H9 (cell line): ENCODE data around the gene RABGAP1L. TPM values are rescaled to one million over a fixed set of nuclear protein-coding genes. Genes with fewer than 3 reads are reported as not detected.

Experiments
- DNase-seq: peaks from one replicate; pipeline ENCODE4 v3.0.0-alpha.2; 2017
- H2AFZ ChIP-seq: one replicate; pipeline ENCODE4 v1.6.1; 2013; ENCODE audit warnings: mild to moderate bottlenecking, low read length, control low read depth, moderate library complexity
- H2AK5ac ChIP-seq: 2 replicates; pipeline ENCODE4 v1.6.1; 2013; ENCODE audit warnings: low read length, control low read depth, mixed read lengths; ENCODE audit not compliant: insufficient read length
- H2BK120ac ChIP-seq: one replicate; pipeline ENCODE4 v1.6.1; 2013; ENCODE audit warnings: low read depth, mild to moderate bottlenecking, low read length, control low read depth, inconsistent platforms; ENCODE audit not compliant: poor library complexity, severe bottlenecking
- H2BK12ac ChIP-seq: 2 replicates; pipeline ENCODE4 v1.6.1; 2013; ENCODE audit warnings: low read length, control low read depth, mixed read lengths, low read depth; ENCODE audit not compliant: insufficient read length
- H2BK15ac ChIP-seq: 2 replicates; pipeline ENCODE4 v1.6.1; 2013; ENCODE audit warnings: low read depth, low read length, control low read depth
- H2BK20ac ChIP-seq: one replicate; pipeline ENCODE4 v1.6.1; 2013; ENCODE audit warnings: low read depth, mild to moderate bottlenecking, low read length, control low read depth, inconsistent platforms; ENCODE audit not compliant: poor library complexity, severe bottlenecking
- H2BK5ac ChIP-seq: 2 replicates; pipeline ENCODE4 v1.6.1; 2013; ENCODE audit warnings: low read length, control low read depth, mixed read lengths; ENCODE audit not compliant: insufficient read length
- H3K14ac ChIP-seq: 2 replicates; pipeline ENCODE4 v1.6.1; 2013; ENCODE audit warnings: low read length, control low read depth; ENCODE audit not compliant: insufficient read depth
- H3K18ac ChIP-seq: 2 replicates; pipeline ENCODE4 v1.6.1; 2013; ENCODE audit warnings: low read depth, mild to moderate bottlenecking, mixed read lengths, low read length, control low read depth; ENCODE audit not compliant: insufficient read length
- H3K23ac ChIP-seq: 2 replicates; pipeline ENCODE4 v1.6.1; 2013; ENCODE audit warnings: low read length, control low read depth, mixed read lengths, low read depth; ENCODE audit not compliant: insufficient read length
- H3K23me2 ChIP-seq: 2 replicates; pipeline ENCODE4 v1.6.1; 2013; ENCODE audit warnings: low read depth, mild to moderate bottlenecking, mixed read lengths, low read length, control low read depth; ENCODE audit not compliant: insufficient read length, poor library complexity, severe bottlenecking
- H3K27ac ChIP-seq: 2 replicates; pipeline ENCODE4 v1.5.1; 2013; ENCODE audit warnings: low read length, control low read depth, mixed read lengths, low read depth; ENCODE audit not compliant: insufficient read length
- H3K27me3 ChIP-seq: 2 replicates; pipeline ENCODE4 v1.6.1; 2013; ENCODE audit warnings: low read length, control low read depth, inconsistent platforms; ENCODE audit not compliant: insufficient read depth
- H3K4ac ChIP-seq: 2 replicates; pipeline ENCODE4 v1.6.1; 2013; ENCODE audit warnings: low read depth, mild to moderate bottlenecking, control low read depth, inconsistent platforms, low read length, moderate library complexity
- H3K4me1 ChIP-seq: 2 replicates; pipeline ENCODE4 v1.6.1; 2013; ENCODE audit warnings: low read length, control low read depth, inconsistent platforms; ENCODE audit not compliant: insufficient read depth
- H3K4me2 ChIP-seq: 2 replicates; pipeline ENCODE4 v1.6.1; 2013; ENCODE audit warnings: low read length, control low read depth, mixed read lengths; ENCODE audit not compliant: insufficient read length, insufficient read depth
- H3K56ac ChIP-seq: 2 replicates; pipeline ENCODE4 v1.6.1; 2013; ENCODE audit warnings: low read depth, mild to moderate bottlenecking, mixed read lengths, low read length, control low read depth; ENCODE audit not compliant: insufficient read length
- H3K79me1 ChIP-seq: 2 replicates; pipeline ENCODE4 v1.6.1; 2013; ENCODE audit warnings: low read depth, mild to moderate bottlenecking, moderate library complexity, low read length, control low read depth, inconsistent platforms; ENCODE audit not compliant: insufficient read depth, poor library complexity, severe bottlenecking
- H3K79me2 ChIP-seq: 2 replicates; pipeline ENCODE4 v1.6.1; 2013; ENCODE audit warnings: low read length, control low read depth, inconsistent platforms; ENCODE audit not compliant: insufficient read depth
- H3K9ac ChIP-seq: 2 replicates; pipeline ENCODE4 v1.6.1; 2013; ENCODE audit warnings: low read length, control low read depth, mixed read lengths; ENCODE audit not compliant: insufficient read length; ENCODE audit errors: extremely low read depth
- H3K9me3 ChIP-seq: one replicate; pipeline ENCODE4 v1.6.1; 2013; ENCODE audit warnings: low read depth, low read length, inconsistent platforms; ENCODE audit not compliant: control insufficient read depth
- H3T11ph ChIP-seq: one replicate; pipeline ENCODE4 v1.6.1; 2013; ENCODE audit warnings: mild to moderate bottlenecking, low read length, control low read depth, inconsistent platforms
- H4K20me1 ChIP-seq: one replicate; pipeline ENCODE4 v1.6.1; 2013; ENCODE audit not compliant: control insufficient read depth, insufficient read length, insufficient read depth
- H4K5ac ChIP-seq: 2 replicates; pipeline ENCODE4 v1.6.1; 2013; ENCODE audit warnings: low read depth, mild to moderate bottlenecking, mixed read lengths, low read length, control low read depth; ENCODE audit not compliant: insufficient read length
- H4K8ac ChIP-seq: replicated peaks from 2 replicates; pipeline ENCODE4 v1.6.1; 2013; ENCODE audit warnings: low read length, control low read depth, mixed read lengths, low read depth; ENCODE audit not compliant: insufficient read length
- H4K91ac ChIP-seq: 2 replicates; pipeline ENCODE4 v1.6.1; 2013; ENCODE audit warnings: low read depth, mild to moderate bottlenecking, moderate library complexity, mixed read lengths, low read length, control low read depth; ENCODE audit not compliant: insufficient read length
- H3K27ac Mint-ChIP-seq, 3 experiments: 2 replicates in 2 of 3; 3 replicates in 1 of 3; pipeline ENCODE4 v1.8.0; 2020 to 2021; ENCODE audit warnings: mixed read lengths in 3 of 3, mild to moderate bottlenecking in 1 of 3, moderate library complexity in 1 of 3
- H3K27me3 Mint-ChIP-seq: 2 replicates; pipeline ENCODE4 v1.8.0; 2021; ENCODE audit warnings: low read depth, mild to moderate bottlenecking, moderate library complexity, mixed read lengths
- H3K36me3 Mint-ChIP-seq, 3 experiments: 2 replicates in 2 of 3; 3 replicates in 1 of 3; pipeline ENCODE4 v1.8.0; 2020 to 2021; ENCODE audit warnings: low read depth in 3 of 3, mixed read lengths in 3 of 3; ENCODE audit not compliant: insufficient read depth in 1 of 3
- H3K4me1 Mint-ChIP-seq, 2 experiments: 2 replicates each; pipeline ENCODE4 v1.8.0; 2020; ENCODE audit warnings: mixed read lengths in 2 of 2
- H3K4me3 Mint-ChIP-seq, 2 experiments: 2 replicates in 1 of 2; 3 replicates in 1 of 2; pipeline ENCODE4 v1.8.0; 2020 to 2021; ENCODE audit warnings: mild to moderate bottlenecking in 2 of 2, mixed read lengths in 2 of 2, moderate library complexity in 1 of 2
- H3K9me3 Mint-ChIP-seq, 2 experiments: 2 replicates in 1 of 2; 3 replicates in 1 of 2; pipeline ENCODE4 v1.8.0; 2020; ENCODE audit warnings: mild to moderate bottlenecking in 2 of 2, mixed read lengths in 2 of 2, moderate library complexity in 1 of 2
- WGBS: extraction: QIAGEN DNeasy Blood & Tissue Kit; methylation state at CpG from one replicate; pipeline ENCODE4 v1.1.7; 2013; ENCODE audit warnings: missing lambda C conversion rate, low lambda C conversion rate, mixed read lengths; ENCODE audit not compliant: insufficient read length; ENCODE audit errors: extremely low coverage; 5-methylcytosine and 5-hydroxymethylcytosine counted together
- total RNA-seq: library from RNA; stranded (reverse); gene quantifications from 2 replicates; pipeline ENCODE4 v1.2.1, GENCODE V29; 2021
- TF ChIP-seq, protein P1 (sequence below): fragments of 200-600 bp; sonication (generic); conservative IDR thresholded peaks from 3 replicates; pipeline ENCODE4 v1.8.0; 2021; ENCODE audit warnings: antibody characterized with exemption, mild to moderate bottlenecking

The RABGAP1L gene
- total RNA-seq, 1 experiment from 2014 or later, result 147 TPM

DNA sequence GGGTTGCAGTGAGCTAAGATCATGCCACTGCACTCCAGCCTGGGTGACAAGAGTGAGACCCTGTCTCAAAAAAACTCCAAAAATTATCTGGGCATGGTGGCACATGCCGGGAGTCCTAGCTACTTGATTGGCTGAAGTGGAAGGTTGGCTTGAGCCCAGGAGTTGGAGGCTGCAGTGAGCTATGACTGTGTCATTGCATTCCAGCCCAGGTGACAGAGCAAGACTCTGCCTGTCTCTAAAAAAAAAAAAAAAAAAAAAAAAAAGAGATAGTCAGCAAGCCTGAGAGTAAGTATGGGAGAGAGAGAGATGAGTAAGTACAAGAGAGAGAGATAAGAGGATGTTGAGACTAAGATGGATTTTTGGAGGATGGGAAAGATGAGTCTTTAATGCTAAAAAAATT lies 659.6 kb downstream of the RABGAP1L start:
- Mint-ChIP-seq H3K4me1 (peaks cover 14% of the 10 kb centered on the region in 2 experiments), H3K27me3 (no peaks in the 10 kb centered on the region), H3K9me3 (no peaks in the 10 kb centered on the region), H3K4me3 (no peak overlapping the region), H3K27ac (no peak overlapping the region), H3K36me3 (no peaks in the 10 kb centered on the region)
- Histone ChIP-seq H4K91ac (no peak overlapping the region), H3K23me2 (no peaks in the 10 kb centered on the region), H2AFZ (no peak overlapping the region), H3K79me1 (no peaks in the 10 kb centered on the region), H4K5ac (no peak overlapping the region), H3T11ph (no peak overlapping the region), H4K20me1 (no peaks in the 10 kb centered on the region), H3K27me3 (no peaks in the 10 kb centered on the region), H2BK15ac (no peak overlapping the region), H2BK12ac (no peak overlapping the region), H2BK5ac (no peak overlapping the region), H3K27ac (no peak overlapping the region), H2BK120ac (no peak overlapping the region), H3K4me2 (no peak overlapping the region), H3K9me3 (no peaks in the 10 kb centered on the region), H2BK20ac (no peak overlapping the region), H3K9ac (no peak overlapping the region), H4K8ac (no peak overlapping the region), H3K4ac (no peak overlapping the region), H3K79me2 (no peaks in the 10 kb centered on the region), H3K56ac (no peak overlapping the region), H3K14ac (no peak overlapping the region), H3K23ac (no peak overlapping the region), H3K4me1 (no peaks in the 10 kb centered on the region; the same call in 1 of the 2 replicates), H2AK5ac (no peak overlapping the region), H3K18ac (no peak overlapping the region)
- WGBS, result no CpG with 5 or more reads among the region's 1 CpG
- TF ChIP-seq, protein P1, sequence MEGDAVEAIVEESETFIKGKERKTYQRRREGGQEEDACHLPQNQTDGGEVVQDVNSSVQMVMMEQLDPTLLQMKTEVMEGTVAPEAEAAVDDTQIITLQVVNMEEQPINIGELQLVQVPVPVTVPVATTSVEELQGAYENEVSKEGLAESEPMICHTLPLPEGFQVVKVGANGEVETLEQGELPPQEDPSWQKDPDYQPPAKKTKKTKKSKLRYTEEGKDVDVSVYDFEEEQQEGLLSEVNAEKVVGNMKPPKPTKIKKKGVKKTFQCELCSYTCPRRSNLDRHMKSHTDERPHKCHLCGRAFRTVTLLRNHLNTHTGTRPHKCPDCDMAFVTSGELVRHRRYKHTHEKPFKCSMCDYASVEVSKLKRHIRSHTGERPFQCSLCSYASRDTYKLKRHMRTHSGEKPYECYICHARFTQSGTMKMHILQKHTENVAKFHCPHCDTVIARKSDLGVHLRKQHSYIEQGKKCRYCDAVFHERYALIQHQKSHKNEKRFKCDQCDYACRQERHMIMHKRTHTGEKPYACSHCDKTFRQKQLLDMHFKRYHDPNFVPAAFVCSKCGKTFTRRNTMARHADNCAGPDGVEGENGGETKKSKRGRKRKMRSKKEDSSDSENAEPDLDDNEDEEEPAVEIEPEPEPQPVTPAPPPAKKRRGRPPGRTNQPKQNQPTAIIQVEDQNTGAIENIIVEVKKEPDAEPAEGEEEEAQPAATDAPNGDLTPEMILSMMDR, result no peak
- DNase-seq, result no peak
